ENCODE results near the gene PREB. TPM values are rescaled to one million over a fixed set of nuclear protein-coding genes. Genes with fewer than 3 reads are reported as not detected.

PREB gene
- total RNA-seq, 1 donor from 2014 or later = 66.0 TPM

DNA sequence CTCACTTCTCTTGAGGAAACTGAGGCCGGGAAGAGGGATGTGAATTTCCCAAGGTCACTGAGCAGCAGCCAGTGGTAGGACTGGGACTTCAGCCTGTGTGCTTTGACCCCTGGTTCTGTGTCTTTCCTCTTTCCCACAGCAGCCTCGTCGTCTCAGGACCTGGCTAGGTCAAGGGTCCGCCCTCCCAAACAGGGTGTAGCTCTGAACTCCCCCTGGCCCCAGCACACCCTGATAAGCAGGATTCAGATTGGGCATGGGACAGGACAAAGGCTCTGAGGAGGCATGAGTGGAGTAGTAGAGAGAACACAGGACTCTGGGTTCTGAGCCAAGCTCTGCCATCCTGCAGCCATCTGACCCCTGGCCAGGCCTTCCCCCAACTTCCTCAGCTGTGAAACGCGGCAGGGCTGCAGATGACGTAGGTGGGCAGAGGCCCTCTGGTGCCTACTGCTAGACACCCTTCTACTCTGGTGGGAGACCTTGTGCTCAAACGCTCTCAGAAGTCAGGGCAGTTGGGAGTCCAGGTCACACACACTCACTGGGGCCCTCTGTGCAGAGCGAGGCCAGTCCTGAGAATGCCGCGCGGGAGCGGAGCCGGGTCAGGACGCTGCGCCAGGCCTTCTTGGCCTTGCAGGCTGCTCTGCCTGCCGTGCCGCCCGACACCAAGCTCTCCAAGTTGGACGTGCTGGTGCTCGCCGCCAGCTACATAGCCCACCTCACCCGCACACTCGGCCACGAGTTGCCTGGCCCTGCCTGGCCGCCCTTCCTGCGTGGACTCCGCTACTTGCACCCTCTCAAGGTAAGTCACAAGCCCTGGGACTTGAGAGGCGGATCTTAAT, 15.4 kb upstream of the PREB start:
- Histone ChIP-seq H3K4me3 (ENCODE audit: low read depth, low read length) (no peak overlapping the region), H3K36me3 (ENCODE audit: control insufficient read depth, insufficient read depth, low read length) (no peaks in the 10 kb centered on the region), H3K27me3 (ENCODE audit: control insufficient read depth, insufficient read depth, low read length) (peaks cover 4% of the 10 kb centered on the region)
- DNase-seq (ENCODE audit: low read depth) = no peak
- TF ChIP-seq CTCF (IDR thresholded peaks at IDR 0.05; ENCODE audit: insufficient read depth, low read length, poor library complexity, severe bottlenecking) = no peak

GRCh38 chr2:27148801-27149439, 14.5 kb upstream of the PREB start, which contains the start of gene TCF23:
TSS of gene TCF23 (plus strand) at chr2:27149004. CDS start at chr2:27149134, 130 bp downstream.
- Histone ChIP-seq H3K27me3 (ENCODE audit: control insufficient read depth, insufficient read depth, low read length) (peaks cover 4% of the 10 kb centered on the region), H3K36me3 (ENCODE audit: control insufficient read depth, insufficient read depth, low read length) (no peaks in the 10 kb centered on the region), H3K4me3 (ENCODE audit: low read depth, low read length) (no peak within 1 kb of the TSS)
- DNase-seq (ENCODE audit: low read depth) = no peak
- TF ChIP-seq CTCF (IDR thresholded peaks at IDR 0.05; ENCODE audit: insufficient read depth, low read length, poor library complexity, severe bottlenecking) = no peak

GRCh38 chr2:27147935-27148334, 13.5 kb upstream of the PREB start:
- no peak overlapping the region for H3K4me3 ChIP-seq (ENCODE audit: low read depth, low read length)
- DNase-seq (ENCODE audit: low read depth) = no peak
- no peak for TF ChIP-seq CTCF (IDR thresholded peaks at IDR 0.05; ENCODE audit: insufficient read depth, low read length, poor library complexity, severe bottlenecking)
- peaks cover 6% of the 10 kb centered on the region for H3K27me3 ChIP-seq (ENCODE audit: control insufficient read depth, insufficient read depth, low read length)
- H3K36me3 ChIP-seq (ENCODE audit: control insufficient read depth, insufficient read depth, low read length) = no peaks in the 10 kb centered on the region

DNA sequence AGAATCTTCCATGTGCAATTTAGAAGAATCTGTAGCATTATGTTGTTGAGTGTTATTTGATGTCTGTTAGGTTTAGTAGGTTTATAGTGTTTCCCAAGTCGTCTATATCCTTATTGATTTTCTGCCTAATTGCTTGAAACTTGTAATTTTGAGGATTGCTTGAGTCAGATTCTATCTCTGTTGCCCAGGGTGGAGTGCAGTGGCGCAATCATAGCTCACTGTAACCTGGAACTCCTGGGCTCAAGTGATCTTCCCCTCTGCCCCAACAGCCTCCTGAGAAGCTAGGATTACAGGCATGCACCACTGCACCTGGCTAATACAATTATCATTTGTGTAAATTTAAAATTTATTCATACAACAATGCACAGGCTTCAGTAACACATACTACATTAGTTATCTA, 11.2 kb upstream of the PREB start:
- H3K36me3 ChIP-seq (ENCODE audit: control insufficient read depth, insufficient read depth, low read length) = no peaks in the 10 kb centered on the region
- H3K27me3 ChIP-seq (ENCODE audit: control insufficient read depth, insufficient read depth, low read length) = peaks cover 11% of the 10 kb centered on the region
- TF ChIP-seq CTCF (IDR thresholded peaks at IDR 0.05; ENCODE audit: insufficient read depth, low read length, poor library complexity, severe bottlenecking) = no peak
- H3K4me3 ChIP-seq (ENCODE audit: low read depth, low read length) = no peak overlapping the region
- DNase-seq (ENCODE audit: low read depth) = no peak

DNA sequence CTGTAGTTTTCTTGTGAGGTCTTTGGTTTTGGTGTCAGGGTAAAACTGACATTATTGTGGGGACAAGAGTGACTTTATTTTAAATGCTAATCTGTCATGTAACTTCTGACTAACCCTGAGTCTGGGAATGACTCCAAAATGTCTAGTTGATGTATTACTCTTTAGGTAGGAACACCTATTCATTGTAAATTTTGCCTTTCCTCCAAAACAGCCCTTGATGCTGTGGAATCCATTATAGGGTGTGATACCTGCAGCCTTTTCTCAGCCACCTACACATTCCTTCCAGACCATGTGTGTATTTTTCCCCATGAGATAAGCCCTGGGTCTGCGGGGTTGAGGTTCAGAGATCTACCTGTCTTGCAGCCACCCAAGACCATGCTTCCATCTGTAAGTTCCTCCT, 8.8 kb upstream of the PREB start:
- H3K27me3 ChIP-seq (ENCODE audit: control insufficient read depth, insufficient read depth, low read length) = peaks cover 9% of the 10 kb centered on the region
- H3K4me3 ChIP-seq (ENCODE audit: low read depth, low read length) = no peak overlapping the region
- H3K36me3 ChIP-seq (ENCODE audit: control insufficient read depth, insufficient read depth, low read length) = no peaks in the 10 kb centered on the region
- no peak for TF ChIP-seq CTCF (IDR thresholded peaks at IDR 0.05; ENCODE audit: insufficient read depth, low read length, poor library complexity, severe bottlenecking)
- DNase-seq (ENCODE audit: low read depth) = no peak

All from kidney epithelial cell (primary cell).